Ishikawa (cell line): Measurements from ENCODE around the gene COQ3.

Experiments
- CEBPB ChIP-seq: IDR thresholded peaks from 2 replicates; pipeline ENCODE4 v1.6.1; 2012
- EGR1 ChIP-seq: IDR thresholded peaks from 2 replicates; pipeline ENCODE4 v1.6.1; 2012
- EP300 ChIP-seq: IDR thresholded peaks from 2 replicates; pipeline ENCODE4 v1.6.1; 2012; ENCODE audit warnings: borderline replicate concordance
- FOXM1 ChIP-seq: IDR thresholded peaks from 2 replicates; pipeline ENCODE4 v1.6.1; 2012; ENCODE audit warnings: low read depth, borderline replicate concordance
- MAX ChIP-seq: IDR thresholded peaks from 2 replicates; pipeline ENCODE4 v1.6.1; 2012
- RAD21 ChIP-seq: IDR thresholded peaks from 2 replicates; pipeline ENCODE4 v1.6.1; 2012; ENCODE audit warnings: low read depth
- YY1 ChIP-seq: IDR thresholded peaks from 2 replicates; pipeline ENCODE4 v1.6.1; 2012; ENCODE audit warnings: low read depth
- ZBTB7A ChIP-seq: IDR thresholded peaks from 2 replicates; pipeline ENCODE4 v1.6.1; 2012; ENCODE audit warnings: low read depth

GRCh38 chr6:99393366-99393697, 663 bp downstream of the COQ3 start:
- no peak for TF ChIP-seq ZBTB7A
- TF ChIP-seq RAD21, result no peak
- no peak for TF ChIP-seq FOXM1
- no peak for TF ChIP-seq EP300
- TF ChIP-seq MAX, result no peak
- TF ChIP-seq CEBPB, result no peak
- TF ChIP-seq EGR1, result no peak
- no peak for TF ChIP-seq YY1
